SK-N-SH treated with all-trans-retinoic acid at 6 μM for 48 hours (cell line): ENCODE measurements around the gene ACTN1.

Experiments
- ATAC-seq: fragments of 200-7000 bp; cut with Tn5 transposase; 3 replicates; pipeline ENCODE4 v1.9.1; 2020; ENCODE audit warnings: mild to moderate bottlenecking, moderate library complexity
- ARNTL ChIP-seq: fragments of 450-650 bp; formaldehyde crosslinking; IDR thresholded peaks from 2 replicates; pipeline ENCODE4 v1.5.0; 2020; ENCODE audit warnings: low read depth, mild to moderate bottlenecking, moderate library complexity, borderline replicate concordance
- BACH2 ChIP-seq: fragments of 250-450 bp; sonication (Bioruptor Pico); IDR thresholded peaks from 2 replicates; pipeline ENCODE4 v1.9.0; 2021; ENCODE audit warnings: mild to moderate bottlenecking, borderline replicate concordance
- CSDC2 ChIP-seq: fragments of 250-450 bp; sonication (Bioruptor Pico); IDR thresholded peaks from 2 replicates; pipeline ENCODE4 v1.5.0; 2020; ENCODE audit warnings: mild to moderate bottlenecking, moderate library complexity
- ESRRG ChIP-seq: fragments of 250-450 bp; sonication (Bioruptor Pico); IDR thresholded peaks from 2 replicates; pipeline ENCODE4 v1.6.1; 2021; ENCODE audit warnings: mild to moderate bottlenecking
- GLIS3 ChIP-seq: fragments of 250-450 bp; sonication (Bioruptor Pico); IDR thresholded peaks from 2 replicates; pipeline ENCODE4 v1.5.0; 2020; ENCODE audit warnings: mild to moderate bottlenecking, moderate library complexity
- ISL1 ChIP-seq: fragments of 250-450 bp; sonication (Bioruptor Pico); IDR thresholded peaks from 2 replicates; pipeline ENCODE4 v2.1.2; 2022; ENCODE audit warnings: mild to moderate bottlenecking, moderate library complexity
- OSR1 ChIP-seq: fragments of 250-450 bp; sonication (Bioruptor Pico); IDR thresholded peaks from 2 replicates; pipeline ENCODE4 v1.8.0; 2022; ENCODE audit warnings: moderate library complexity, mild to moderate bottlenecking, inconsistent platforms
- PPARA ChIP-seq: fragments of 250-450 bp; sonication (Bioruptor Pico); IDR thresholded peaks from 2 replicates; pipeline ENCODE4 v1.5.0; 2020; ENCODE audit warnings: mild to moderate bottlenecking, borderline replicate concordance
- RARB ChIP-seq: fragments of 250-450 bp; sonication (Bioruptor Pico); IDR thresholded peaks from 2 replicates; pipeline ENCODE4 v1.8.0; 2021; ENCODE audit warnings: mild to moderate bottlenecking, moderate library complexity
- SNAI2 ChIP-seq: fragments of 250-450 bp; sonication (Bioruptor Pico); IDR thresholded peaks from 2 replicates; pipeline ENCODE4 v1.5.0; 2020; ENCODE audit warnings: mild to moderate bottlenecking, moderate library complexity
- TCF4 ChIP-seq: fragments of 250-450 bp; sonication (Bioruptor Pico); IDR thresholded peaks from 2 replicates; pipeline ENCODE4 v1.8.0; 2021; ENCODE audit warnings: mild to moderate bottlenecking, moderate library complexity, borderline replicate concordance
- TOX ChIP-seq: fragments of 250-450 bp; sonication (Bioruptor Pico); IDR thresholded peaks from 2 replicates; pipeline ENCODE4 v1.8.0; 2021; ENCODE audit warnings: mild to moderate bottlenecking, moderate library complexity, borderline replicate concordance
- ZC3H10 ChIP-seq: fragments of 250-450 bp; sonication (Bioruptor Pico); IDR thresholded peaks from 2 replicates; pipeline ENCODE4 v1.5.1; 2021; ENCODE audit warnings: mild to moderate bottlenecking, moderate library complexity
- ZFP3 ChIP-seq: fragments of 250-450 bp; sonication (Bioruptor Pico); IDR thresholded peaks from 2 replicates; pipeline ENCODE4 v1.5.0; 2020; ENCODE audit warnings: mild to moderate bottlenecking, moderate library complexity
- ZFP30 ChIP-seq: fragments of 450-650 bp; formaldehyde crosslinking; IDR thresholded peaks from 2 replicates; pipeline ENCODE4 v1.5.0; 2022; ENCODE audit warnings: mild to moderate bottlenecking, moderate library complexity
- ZNF565 ChIP-seq: fragments of 450-650 bp; formaldehyde crosslinking; conservative IDR thresholded peaks from 2 replicates; pipeline ENCODE4 v1.5.0; 2020; ENCODE audit warnings: low read depth, mild to moderate bottlenecking, moderate library complexity
- ZNF70 ChIP-seq: fragments of 450-650 bp; formaldehyde crosslinking; IDR thresholded peaks from 2 replicates; pipeline ENCODE4 v1.5.0; 2020; ENCODE audit warnings: mild to moderate bottlenecking, moderate library complexity
- ZNF8 ChIP-seq: fragments of 450-650 bp; formaldehyde crosslinking; IDR thresholded peaks from 2 replicates; pipeline ENCODE4 v1.5.0; 2020; ENCODE audit warnings: mild to moderate bottlenecking, moderate library complexity
- TF ChIP-seq, protein P1 (sequence below): fragments of 250-450 bp; sonication (Bioruptor Pico); IDR thresholded peaks from 2 replicates; pipeline ENCODE4 v1.5.1; 2021; ENCODE audit warnings: mild to moderate bottlenecking, moderate library complexity
- TF ChIP-seq, protein P2 (sequence below): fragments of 250-450 bp; sonication (Bioruptor Pico); IDR thresholded peaks from 2 replicates; pipeline ENCODE4 v1.5.1; 2020; ENCODE audit warnings: low read depth, mild to moderate bottlenecking, moderate library complexity
- TF ChIP-seq, protein P3 (sequence below): fragments of 250-450 bp; sonication (Bioruptor Pico); IDR thresholded peaks from 2 replicates; pipeline ENCODE4 v1.5.0; 2020; ENCODE audit warnings: mild to moderate bottlenecking, moderate library complexity
- TF ChIP-seq, protein P4 (sequence below): fragments of 250-450 bp; sonication (Bioruptor Pico); IDR thresholded peaks from 2 replicates; pipeline ENCODE4 v1.8.0; 2020; ENCODE audit warnings: mild to moderate bottlenecking, moderate library complexity, borderline replicate concordance

ACTN1 gene

DNA sequence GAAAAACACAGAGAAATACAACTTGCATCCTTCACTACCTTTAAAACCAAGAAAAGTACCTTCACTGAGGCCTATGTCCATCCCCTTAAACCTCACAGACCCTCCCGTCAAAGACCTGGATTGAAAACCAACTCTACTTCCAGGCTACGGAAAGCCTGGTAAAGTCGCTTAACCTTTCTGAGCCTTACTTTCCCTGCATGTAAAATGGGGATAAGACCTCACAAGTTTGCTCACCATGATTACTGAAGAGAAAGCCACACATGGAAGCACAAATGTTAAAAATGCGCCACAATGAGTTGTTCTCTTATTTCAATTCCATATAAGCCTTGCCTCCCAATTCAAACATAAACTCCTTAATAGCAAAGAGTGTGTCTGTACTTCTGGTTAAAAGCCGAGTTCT lies 8.4 kb downstream of the ACTN1 start:
- no peak for ATAC-seq
- TF ChIP-seq BACH2 (CRISPR knock-in tag) (no peak), RARB (CRISPR knock-in tag) (no peak), TOX (no peak), TCF4 (CRISPR knock-in tag) (no peak), PPARA (CRISPR knock-in tag) (no peak), ZC3H10 (CRISPR knock-in tag) (no peak), GLIS3 (CRISPR knock-in tag) (no peak), SNAI2 (no peak), ARNTL (CRISPR knock-in tag) (no peak), ESRRG (no peak), CSDC2 (CRISPR knock-in tag) (no peak), OSR1 (CRISPR knock-in tag) (no peak), ZNF565 (CRISPR knock-in tag) (no peak), ZNF70 (CRISPR knock-in tag) (no peak), ISL1 (CRISPR knock-in tag) (no peak)
- TF ChIP-seq, protein P1, sequence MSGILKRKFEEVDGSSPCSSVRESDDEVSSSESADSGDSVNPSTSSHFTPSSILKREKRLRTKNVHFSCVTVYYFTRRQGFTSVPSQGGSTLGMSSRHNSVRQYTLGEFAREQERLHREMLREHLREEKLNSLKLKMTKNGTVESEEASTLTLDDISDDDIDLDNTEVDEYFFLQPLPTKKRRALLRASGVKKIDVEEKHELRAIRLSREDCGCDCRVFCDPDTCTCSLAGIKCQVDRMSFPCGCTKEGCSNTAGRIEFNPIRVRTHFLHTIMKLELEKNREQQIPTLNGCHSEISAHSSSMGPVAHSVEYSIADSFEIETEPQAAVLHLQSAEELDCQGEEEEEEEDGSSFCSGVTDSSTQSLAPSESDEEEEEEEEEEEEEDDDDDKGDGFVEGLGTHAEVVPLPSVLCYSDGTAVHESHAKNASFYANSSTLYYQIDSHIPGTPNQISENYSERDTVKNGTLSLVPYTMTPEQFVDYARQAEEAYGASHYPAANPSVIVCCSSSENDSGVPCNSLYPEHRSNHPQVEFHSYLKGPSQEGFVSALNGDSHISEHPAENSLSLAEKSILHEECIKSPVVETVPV (CRISPR knock-in tag) = no peak
- TF ChIP-seq, protein P2, sequence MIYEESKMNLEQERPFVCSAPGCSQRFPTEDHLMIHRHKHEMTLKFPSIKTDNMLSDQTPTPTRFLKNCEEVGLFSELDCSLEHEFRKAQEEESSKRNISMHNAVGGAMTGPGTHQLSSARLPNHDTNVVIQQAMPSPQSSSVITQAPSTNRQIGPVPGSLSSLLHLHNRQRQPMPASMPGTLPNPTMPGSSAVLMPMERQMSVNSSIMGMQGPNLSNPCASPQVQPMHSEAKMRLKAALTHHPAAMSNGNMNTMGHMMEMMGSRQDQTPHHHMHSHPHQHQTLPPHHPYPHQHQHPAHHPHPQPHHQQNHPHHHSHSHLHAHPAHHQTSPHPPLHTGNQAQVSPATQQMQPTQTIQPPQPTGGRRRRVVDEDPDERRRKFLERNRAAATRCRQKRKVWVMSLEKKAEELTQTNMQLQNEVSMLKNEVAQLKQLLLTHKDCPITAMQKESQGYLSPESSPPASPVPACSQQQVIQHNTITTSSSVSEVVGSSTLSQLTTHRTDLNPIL = no peak
- TF ChIP-seq, protein P3, sequence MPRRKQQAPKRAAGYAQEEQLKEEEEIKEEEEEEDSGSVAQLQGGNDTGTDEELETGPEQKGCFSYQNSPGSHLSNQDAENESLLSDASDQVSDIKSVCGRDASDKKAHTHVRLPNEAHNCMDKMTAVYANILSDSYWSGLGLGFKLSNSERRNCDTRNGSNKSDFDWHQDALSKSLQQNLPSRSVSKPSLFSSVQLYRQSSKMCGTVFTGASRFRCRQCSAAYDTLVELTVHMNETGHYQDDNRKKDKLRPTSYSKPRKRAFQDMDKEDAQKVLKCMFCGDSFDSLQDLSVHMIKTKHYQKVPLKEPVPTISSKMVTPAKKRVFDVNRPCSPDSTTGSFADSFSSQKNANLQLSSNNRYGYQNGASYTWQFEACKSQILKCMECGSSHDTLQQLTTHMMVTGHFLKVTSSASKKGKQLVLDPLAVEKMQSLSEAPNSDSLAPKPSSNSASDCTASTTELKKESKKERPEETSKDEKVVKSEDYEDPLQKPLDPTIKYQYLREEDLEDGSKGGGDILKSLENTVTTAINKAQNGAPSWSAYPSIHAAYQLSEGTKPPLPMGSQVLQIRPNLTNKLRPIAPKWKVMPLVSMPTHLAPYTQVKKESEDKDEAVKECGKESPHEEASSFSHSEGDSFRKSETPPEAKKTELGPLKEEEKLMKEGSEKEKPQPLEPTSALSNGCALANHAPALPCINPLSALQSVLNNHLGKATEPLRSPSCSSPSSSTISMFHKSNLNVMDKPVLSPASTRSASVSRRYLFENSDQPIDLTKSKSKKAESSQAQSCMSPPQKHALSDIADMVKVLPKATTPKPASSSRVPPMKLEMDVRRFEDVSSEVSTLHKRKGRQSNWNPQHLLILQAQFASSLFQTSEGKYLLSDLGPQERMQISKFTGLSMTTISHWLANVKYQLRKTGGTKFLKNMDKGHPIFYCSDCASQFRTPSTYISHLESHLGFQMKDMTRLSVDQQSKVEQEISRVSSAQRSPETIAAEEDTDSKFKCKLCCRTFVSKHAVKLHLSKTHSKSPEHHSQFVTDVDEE (CRISPR knock-in tag) = no peak
- TF ChIP-seq, protein P4, sequence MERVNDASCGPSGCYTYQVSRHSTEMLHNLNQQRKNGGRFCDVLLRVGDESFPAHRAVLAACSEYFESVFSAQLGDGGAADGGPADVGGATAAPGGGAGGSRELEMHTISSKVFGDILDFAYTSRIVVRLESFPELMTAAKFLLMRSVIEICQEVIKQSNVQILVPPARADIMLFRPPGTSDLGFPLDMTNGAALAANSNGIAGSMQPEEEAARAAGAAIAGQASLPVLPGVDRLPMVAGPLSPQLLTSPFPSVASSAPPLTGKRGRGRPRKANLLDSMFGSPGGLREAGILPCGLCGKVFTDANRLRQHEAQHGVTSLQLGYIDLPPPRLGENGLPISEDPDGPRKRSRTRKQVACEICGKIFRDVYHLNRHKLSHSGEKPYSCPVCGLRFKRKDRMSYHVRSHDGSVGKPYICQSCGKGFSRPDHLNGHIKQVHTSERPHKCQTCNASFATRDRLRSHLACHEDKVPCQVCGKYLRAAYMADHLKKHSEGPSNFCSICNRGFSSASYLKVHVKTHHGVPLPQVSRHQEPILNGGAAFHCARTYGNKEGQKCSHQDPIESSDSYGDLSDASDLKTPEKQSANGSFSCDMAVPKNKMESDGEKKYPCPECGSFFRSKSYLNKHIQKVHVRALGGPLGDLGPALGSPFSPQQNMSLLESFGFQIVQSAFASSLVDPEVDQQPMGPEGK (CRISPR knock-in tag) = no peak

DNA sequence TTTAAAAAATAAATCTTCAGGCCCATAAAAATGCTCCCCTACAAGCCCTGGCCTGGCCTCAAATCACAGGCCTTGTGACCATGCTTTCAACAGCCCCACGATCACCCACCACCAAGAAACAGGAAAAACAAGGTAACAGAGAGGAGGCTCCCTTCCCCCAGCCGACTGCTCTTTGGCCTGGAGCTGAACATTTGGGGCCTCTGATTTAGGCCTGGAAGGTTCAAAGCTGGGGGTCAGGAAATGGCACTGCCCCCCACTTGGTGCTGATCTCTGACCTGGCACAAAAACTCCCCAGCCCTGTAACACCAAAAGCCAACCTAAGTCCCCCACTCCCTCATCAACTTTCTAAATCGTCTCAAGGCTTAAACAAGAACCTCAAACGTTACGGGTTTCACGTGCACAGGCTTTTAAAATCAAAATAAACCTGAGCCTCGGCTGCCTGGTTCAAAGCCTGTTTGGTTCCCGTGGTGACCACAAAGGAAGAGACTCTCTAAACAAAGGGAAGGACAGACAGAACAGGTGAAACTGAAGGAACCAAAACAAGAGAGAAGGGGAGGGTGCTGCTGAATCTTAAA lies 9.0 kb downstream of the ACTN1 start:
- ATAC-seq = no peak

More for the DNA sequence above, 9.0 kb downstream of the ACTN1 start:
- TF ChIP-seq RARB (CRISPR knock-in tag) = no peak
- TF ChIP-seq ZFP30 (CRISPR knock-in tag) = no peak
- no peak for TF ChIP-seq BACH2 (CRISPR knock-in tag)
- TF ChIP-seq, protein P3 (CRISPR knock-in tag) = no peak
- no peak for TF ChIP-seq ZC3H10 (CRISPR knock-in tag)
- no peak for TF ChIP-seq CSDC2 (CRISPR knock-in tag)
- TF ChIP-seq ZNF8 (CRISPR knock-in tag) = no peak
- TF ChIP-seq TOX = no peak
- TF ChIP-seq ARNTL (CRISPR knock-in tag) = no peak
- no peak for TF ChIP-seq ZNF70 (CRISPR knock-in tag)
- no peak for TF ChIP-seq PPARA (CRISPR knock-in tag)
- TF ChIP-seq GLIS3 (CRISPR knock-in tag) = no peak
- TF ChIP-seq, protein P2 = no peak
- TF ChIP-seq ZFP3 (CRISPR knock-in tag) = no peak
- TF ChIP-seq TCF4 (CRISPR knock-in tag) = no peak
- TF ChIP-seq OSR1 (CRISPR knock-in tag) = no peak
- no peak for TF ChIP-seq ZNF565 (CRISPR knock-in tag)
- TF ChIP-seq, protein P1 (CRISPR knock-in tag) = no peak
- TF ChIP-seq, protein P4 (CRISPR knock-in tag) = no peak
- TF ChIP-seq ESRRG = no peak
